Stimulated activated naive CD8-positive, alpha-beta T cell treated with anti-CD3 and anti-CD28 coated beads, Interleukin-15, Interleukin-2, amounts not matched to agents 100 ng/mL and 50 ng/mL, for 24 hours (primary cell): ENCODE results near the gene TMIGD1.
"Not testable (repeated sequence)": the region's sequence is repeated elsewhere in the genome, so short reads cannot be mapped to it uniquely, and the experiment has no call there.

Experiments used
- H3K27ac Mint-ChIP-seq: one replicate; pipeline ENCODE4 v1.8.0; 2021; ENCODE audit warnings: mild to moderate bottlenecking, mixed read lengths
- H3K27me3 Mint-ChIP-seq: one replicate; pipeline ENCODE4 v1.8.0; 2021; ENCODE audit warnings: mixed read lengths
- H3K36me3 Mint-ChIP-seq: one replicate; pipeline ENCODE4 v1.8.0; 2021; ENCODE audit warnings: low read depth, mixed read lengths
- H3K4me1 Mint-ChIP-seq: one replicate; pipeline ENCODE4 v1.8.0; 2021; ENCODE audit warnings: low read depth, mixed read lengths
- H3K4me3 Mint-ChIP-seq: one replicate; pipeline ENCODE4 v1.8.0; 2021; ENCODE audit warnings: mild to moderate bottlenecking, mixed read lengths
- H3K9me3 Mint-ChIP-seq: one replicate; pipeline ENCODE4 v1.8.0; 2021; ENCODE audit warnings: mixed read lengths

Gene TMIGD1

DNA sequence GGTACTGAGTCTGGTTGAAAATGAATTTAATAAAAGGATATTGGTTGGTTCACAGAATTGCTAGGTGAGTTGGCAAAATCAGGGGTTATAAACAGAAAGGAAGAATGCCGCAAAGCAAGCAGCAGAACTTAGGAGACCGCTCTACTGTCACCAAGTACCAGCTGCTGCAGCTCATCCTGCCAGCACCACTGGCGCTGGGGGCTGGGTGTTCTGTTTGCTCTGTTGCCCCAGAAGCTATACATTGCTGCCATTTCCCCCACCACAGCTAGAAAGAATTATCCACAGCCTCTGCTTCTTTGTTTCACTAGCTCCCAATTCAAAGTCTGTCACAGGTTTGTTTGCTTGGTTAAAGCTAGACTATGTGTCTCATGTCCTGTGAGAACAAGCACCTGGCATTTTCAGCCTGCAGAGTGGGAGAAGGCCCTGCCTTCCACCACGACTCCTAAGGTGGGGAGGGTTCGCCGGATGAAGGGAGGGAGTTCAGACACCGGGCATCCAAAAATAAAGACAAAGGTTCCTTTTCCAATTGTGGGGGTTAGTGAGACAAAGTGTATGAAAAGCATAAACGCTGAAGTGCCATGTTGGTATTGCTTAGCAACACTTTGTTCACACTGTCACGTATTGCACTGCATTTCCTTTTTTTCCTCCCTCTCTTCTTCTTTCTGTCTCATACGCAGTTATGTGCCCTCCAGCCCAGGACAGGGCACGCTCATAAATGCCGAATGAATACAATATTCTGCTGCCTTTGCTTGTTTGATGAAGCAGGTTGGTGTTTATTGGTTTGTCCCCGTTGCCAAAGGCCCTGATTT is 35.3 kb upstream of the TMIGD1 start:
- Mint-ChIP-seq H3K9me3 (no peaks in the 10 kb centered on the region), H3K4me1 (peaks cover 78% of the 10 kb centered on the region), H3K27me3 (no peaks in the 10 kb centered on the region), H3K4me3 (no peak overlapping the region), H3K36me3 (no peaks in the 10 kb centered on the region), H3K27ac (no peak overlapping the region)

DNA sequence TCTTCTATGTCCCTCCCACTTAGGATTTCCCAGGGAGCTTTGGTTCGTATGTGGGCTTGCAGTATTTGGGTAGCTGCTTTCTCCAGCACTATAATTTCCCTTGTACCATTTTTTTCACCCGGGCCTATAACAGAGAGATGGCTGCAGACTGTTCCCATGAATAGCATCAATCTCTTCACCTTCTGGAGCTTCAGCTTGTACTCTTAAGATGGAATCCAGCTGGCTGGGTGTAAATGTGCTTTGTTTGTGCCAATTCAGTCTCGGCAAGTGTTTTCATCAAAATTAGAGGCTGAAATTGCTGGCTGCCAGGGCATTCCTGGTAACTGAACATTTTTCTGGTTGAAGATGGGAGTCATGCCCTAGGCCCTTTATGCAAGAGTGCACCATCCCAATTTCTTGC is 32.7 kb upstream of the TMIGD1 start:
- H3K27ac Mint-ChIP-seq: no peak overlapping the region
- H3K27me3 Mint-ChIP-seq: no peaks in the 10 kb centered on the region

DNA sequence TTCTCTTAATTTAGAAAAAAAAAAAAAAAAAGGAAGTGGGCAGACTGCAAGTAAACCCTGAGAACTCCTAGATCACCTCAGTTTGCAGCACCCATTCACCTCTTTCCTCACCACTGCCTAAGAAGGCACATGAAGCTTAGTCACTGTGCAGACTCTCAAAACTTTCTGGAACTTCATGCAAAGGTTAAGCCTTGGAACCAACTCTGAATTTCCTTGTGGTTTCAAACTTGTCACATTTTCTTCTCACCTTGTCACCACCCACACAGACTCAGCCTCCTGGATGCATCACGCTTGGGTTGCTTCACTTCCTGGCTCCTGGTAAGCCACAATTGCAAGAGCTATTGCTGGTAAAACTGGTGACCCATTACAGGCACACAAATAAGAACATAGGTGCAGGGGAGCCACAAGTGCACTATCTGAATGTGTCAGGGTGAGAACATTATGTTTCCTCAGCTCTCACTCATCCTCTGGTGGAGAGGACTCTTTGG is 29.9 kb upstream of the TMIGD1 start:
- Mint-ChIP-seq H3K27me3 (no peaks in the 10 kb centered on the region), H3K4me3 (peak overlapping the region; percentile 58), H3K9me3 (peaks cover 12% of the 10 kb centered on the region), H3K36me3 (peaks cover 4% of the 10 kb centered on the region), H3K27ac (peak overlapping the region; percentile 92), H3K4me1 (peaks cover 44% of the 10 kb centered on the region)

More for the DNA sequence above, 32.7 kb upstream of the TMIGD1 start:
- H3K36me3 Mint-ChIP-seq: no peaks in the 10 kb centered on the region
- peaks cover 3% of the 10 kb centered on the region for H3K9me3 Mint-ChIP-seq
- peaks cover 69% of the 10 kb centered on the region for H3K4me1 Mint-ChIP-seq
- H3K4me3 Mint-ChIP-seq: no peak overlapping the region

DNA sequence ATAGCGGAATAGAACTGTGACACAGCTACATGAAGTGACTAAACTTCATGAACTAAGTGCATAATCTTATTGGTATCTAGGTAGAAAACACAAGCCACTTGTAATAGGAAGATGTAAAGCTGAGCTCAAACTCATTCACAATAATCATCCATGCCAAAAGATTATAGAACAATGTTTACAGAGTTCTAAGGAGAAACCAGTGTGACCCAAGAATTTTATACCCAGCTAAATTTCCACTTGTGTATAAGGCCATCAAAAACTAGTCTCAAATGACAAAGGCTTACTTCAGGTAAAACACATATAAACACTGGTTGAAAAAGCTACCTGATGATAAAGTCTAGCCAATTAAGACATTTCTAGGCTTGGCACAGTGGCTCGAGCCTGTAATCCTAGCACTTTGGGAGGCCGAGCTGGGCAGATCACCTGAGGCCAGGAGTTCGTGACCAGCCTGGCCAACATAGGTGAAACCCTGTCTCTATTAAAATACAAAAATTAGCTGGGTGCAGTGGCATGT is 28.0 kb upstream of the TMIGD1 start:
- no peak overlapping the region for H3K27ac Mint-ChIP-seq

DNA sequence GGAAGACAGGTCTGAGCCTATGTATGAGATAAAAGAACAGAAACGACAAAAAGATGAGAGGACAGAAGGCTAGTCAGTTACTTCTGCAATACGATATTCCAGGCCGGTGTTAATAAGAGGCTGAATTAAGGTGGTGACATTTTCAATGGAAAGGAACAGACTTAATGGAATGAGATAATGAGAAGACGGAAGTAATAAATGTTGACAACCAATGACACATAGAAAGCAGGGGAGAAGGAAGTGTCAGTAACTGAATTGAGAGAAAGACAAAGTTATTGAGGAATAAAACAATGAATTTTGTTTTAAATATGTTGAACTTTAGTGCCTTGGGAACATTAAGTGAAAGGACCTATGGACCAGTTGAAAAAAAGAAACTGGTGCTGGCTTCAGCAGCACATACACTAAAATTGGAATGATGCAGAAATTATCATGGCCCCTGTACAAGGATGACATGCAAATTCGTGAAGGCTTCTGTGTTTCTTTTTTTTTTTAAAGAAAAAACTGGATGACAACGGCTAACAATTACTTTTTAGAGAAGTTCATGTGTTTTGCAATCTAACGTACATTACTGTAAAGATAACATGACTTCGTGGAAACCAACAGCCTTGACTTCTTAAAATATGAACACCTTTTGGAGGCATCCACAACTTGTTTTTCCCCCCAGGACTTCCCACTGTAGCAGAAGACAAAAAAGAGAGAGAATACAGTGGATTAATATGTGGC is 26.4 kb upstream of the TMIGD1 start:
- Mint-ChIP-seq H3K4me1 (peaks cover 28% of the 10 kb centered on the region), H3K27me3 (no peaks in the 10 kb centered on the region), H3K9me3 (peaks cover 12% of the 10 kb centered on the region), H3K4me3 (no peak overlapping the region), H3K27ac (no peak overlapping the region), H3K36me3 (peaks cover 4% of the 10 kb centered on the region)

More for the DNA sequence above, 28.0 kb upstream of the TMIGD1 start:
- Mint-ChIP-seq H3K4me3 (no peak overlapping the region), H3K4me1 (peaks cover 38% of the 10 kb centered on the region), H3K27me3 (no peaks in the 10 kb centered on the region), H3K9me3 (peaks cover 12% of the 10 kb centered on the region), H3K36me3 (peaks cover 4% of the 10 kb centered on the region)

DNA sequence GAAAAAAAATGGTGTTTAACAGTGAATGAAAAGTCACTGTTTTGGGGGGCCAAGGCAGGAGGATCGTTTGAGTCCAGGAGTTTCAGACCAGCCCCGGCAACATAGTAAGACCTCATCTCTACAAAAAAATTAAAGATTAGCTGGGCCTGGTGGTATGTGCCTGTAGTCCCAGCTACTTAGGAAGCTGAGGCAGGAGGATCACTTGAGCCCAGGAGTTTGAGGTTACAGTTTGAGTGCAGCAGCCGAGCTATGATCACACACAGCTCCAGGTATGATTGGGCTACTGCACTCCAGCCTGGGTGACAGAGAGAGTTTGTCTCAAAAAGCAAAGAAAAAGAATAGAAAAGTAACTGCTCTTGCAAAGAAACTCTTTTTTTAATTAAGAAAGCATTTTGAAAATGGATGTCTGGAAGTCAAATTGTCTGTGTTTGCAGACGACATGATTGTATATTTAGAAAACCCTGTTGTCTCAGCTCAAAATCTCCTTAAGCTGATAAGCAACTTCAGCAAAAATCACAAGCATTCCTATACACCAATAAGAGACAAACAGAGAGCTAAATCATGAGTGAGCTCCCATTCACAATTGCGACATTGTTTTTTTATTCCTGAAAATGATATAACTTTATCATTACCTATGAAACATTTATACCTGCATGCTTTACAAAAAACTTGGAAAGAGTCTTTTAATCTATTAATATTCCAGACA is 24.4 kb upstream of the TMIGD1 start:
- no peak overlapping the region for H3K27ac Mint-ChIP-seq
- H3K4me1 Mint-ChIP-seq: peaks cover 19% of the 10 kb centered on the region
- H3K36me3 Mint-ChIP-seq: peaks cover 4% of the 10 kb centered on the region
- no peaks in the 10 kb centered on the region for H3K27me3 Mint-ChIP-seq
- no peak overlapping the region for H3K4me3 Mint-ChIP-seq
- H3K9me3 Mint-ChIP-seq: peaks cover 12% of the 10 kb centered on the region

DNA sequence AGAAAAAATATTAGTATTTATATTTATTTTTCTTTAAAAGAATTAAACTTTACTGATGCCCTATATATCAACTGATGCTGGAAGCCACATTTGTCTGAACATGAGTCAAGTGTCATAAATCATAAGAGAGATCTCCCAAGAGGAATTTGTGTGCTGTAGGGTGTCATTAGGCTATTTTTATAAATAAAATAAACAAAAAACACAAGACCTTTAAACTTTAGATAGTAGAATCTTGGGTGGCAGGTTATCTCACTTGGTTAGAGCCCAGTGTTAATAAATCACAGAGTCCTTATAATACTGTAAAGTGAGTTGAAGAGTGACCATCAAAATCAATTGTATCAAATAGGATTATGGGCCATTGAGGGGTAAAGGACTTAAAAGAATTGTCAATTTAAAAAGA is 23.6 kb upstream of the TMIGD1 start:
- Mint-ChIP-seq H3K27ac (no peak overlapping the region), H3K4me3 (no peak overlapping the region), H3K36me3 (peaks cover 4% of the 10 kb centered on the region), H3K27me3 (no peaks in the 10 kb centered on the region), H3K9me3 (peaks cover 10% of the 10 kb centered on the region), H3K4me1 (peaks cover 13% of the 10 kb centered on the region)

GRCh38 chr17:30354701-30355100 is 20.8 kb upstream of the TMIGD1 start:
- Mint-ChIP-seq H3K4me3 (peak overlapping the region; percentile 25), H3K4me1 (peaks cover 15% of the 10 kb centered on the region)

DNA sequence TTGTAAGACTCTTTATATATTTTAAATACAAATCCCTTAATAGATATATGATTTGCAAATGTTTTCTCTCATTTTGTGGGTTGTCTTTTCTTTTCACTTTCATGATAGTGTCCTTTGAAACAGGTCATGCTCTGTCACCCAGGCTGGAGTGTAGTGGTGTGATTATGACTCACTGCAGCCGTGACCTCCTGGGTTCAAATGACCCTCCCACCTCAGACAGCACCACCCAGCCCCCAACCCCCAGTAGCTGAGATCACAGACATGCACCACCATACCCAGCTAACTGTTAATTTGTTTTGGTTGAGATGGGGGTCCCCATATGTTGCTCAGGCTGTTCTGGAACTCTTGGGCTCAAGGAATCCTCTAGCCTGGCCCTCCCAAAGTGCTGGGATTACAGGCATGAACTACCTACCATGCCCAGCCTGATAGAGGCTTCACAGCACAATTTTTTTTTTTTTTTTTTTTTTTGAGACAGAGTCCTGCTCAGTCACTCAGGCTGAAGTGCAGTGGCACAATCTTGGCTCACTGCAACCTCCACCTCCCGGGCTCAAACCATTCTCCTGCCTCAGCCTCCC is 18.5 kb upstream of the TMIGD1 start:
- Mint-ChIP-seq H3K9me3 (no peaks in the 10 kb centered on the region), H3K4me3 (no peak overlapping the region), H3K36me3 (no peaks in the 10 kb centered on the region), H3K4me1 (peaks cover 15% of the 10 kb centered on the region), H3K27ac (no peak overlapping the region), H3K27me3 (no peaks in the 10 kb centered on the region)

More at GRCh38 chr17:30354701-30355100, 20.8 kb upstream of the TMIGD1 start:
- H3K36me3 Mint-ChIP-seq: no peaks in the 10 kb centered on the region
- H3K27me3 Mint-ChIP-seq: no peaks in the 10 kb centered on the region
- H3K9me3 Mint-ChIP-seq: no peaks in the 10 kb centered on the region
- H3K27ac Mint-ChIP-seq: no peak overlapping the region

- H3K4me1 Mint-ChIP-seq: peaks cover 15% of the 10 kb centered on the region
- no peak overlapping the region for H3K27ac Mint-ChIP-seq
- no peaks in the 10 kb centered on the region for H3K36me3 Mint-ChIP-seq
- no peak overlapping the region for H3K4me3 Mint-ChIP-seq
- no peaks in the 10 kb centered on the region for H3K9me3 Mint-ChIP-seq
- no peaks in the 10 kb centered on the region for H3K27me3 Mint-ChIP-seq
Measured at GRCh38 chr17:30351735-30352134, 17.9 kb upstream of the TMIGD1 start.

- H3K27ac Mint-ChIP-seq, H3K4me3 Mint-ChIP-seq, H3K27me3 Mint-ChIP-seq, H3K36me3 Mint-ChIP-seq, H3K9me3 Mint-ChIP-seq: not testable (repeated sequence)
- peaks cover 17% of the 10 kb centered on the region for H3K4me1 Mint-ChIP-seq
Measured at GRCh38 chr17:30351263-30351662, 17.4 kb upstream of the TMIGD1 start.

DNA sequence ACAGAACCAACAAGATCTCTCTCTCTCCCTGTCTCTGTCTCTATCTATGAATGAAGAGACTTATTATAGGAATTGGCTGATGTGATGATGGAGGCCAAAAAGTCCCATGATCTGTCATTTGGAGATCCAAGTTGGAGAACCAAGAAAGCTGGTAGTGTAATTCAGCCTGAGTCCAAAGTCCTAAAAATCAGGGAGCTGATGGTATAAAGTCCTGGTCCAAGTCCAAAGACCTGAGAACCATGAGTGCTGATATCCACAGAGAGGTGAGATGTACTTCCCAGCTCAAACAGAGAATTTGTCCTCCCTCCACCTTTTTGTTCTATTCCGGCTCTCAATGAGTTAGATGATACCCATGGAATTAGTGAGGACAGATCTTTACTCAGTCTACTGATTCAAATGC is 15.4 kb upstream of the TMIGD1 start:
- no peaks in the 10 kb centered on the region for H3K36me3 Mint-ChIP-seq
- H3K4me1 Mint-ChIP-seq: peaks cover 19% of the 10 kb centered on the region
- no peaks in the 10 kb centered on the region for H3K27me3 Mint-ChIP-seq
- no peak overlapping the region for H3K4me3 Mint-ChIP-seq
- no peak overlapping the region for H3K27ac Mint-ChIP-seq
- H3K9me3 Mint-ChIP-seq: no peaks in the 10 kb centered on the region

DNA sequence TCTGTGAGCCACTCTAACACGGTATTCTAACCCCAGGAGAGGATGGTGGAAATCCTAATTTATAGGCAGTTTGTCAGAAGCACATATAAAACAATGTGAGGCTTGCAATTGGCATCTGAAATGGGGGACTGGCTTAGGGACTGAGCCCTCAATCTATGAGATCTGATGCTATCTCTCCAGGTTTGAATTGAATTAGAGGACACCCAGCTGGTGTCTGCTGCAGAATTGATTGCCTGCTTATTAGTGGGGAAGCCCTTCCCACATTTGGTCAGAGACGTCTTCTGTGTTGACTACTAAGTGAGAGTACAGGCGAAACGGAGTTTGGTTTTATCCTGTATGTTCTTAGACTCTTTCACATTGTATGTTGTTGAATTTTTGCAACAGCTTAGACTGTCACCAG is 13.6 kb upstream of the TMIGD1 start:
- peaks cover 19% of the 10 kb centered on the region for H3K4me1 Mint-ChIP-seq
- no peaks in the 10 kb centered on the region for H3K36me3 Mint-ChIP-seq
- no peak overlapping the region for H3K27ac Mint-ChIP-seq
- H3K27me3 Mint-ChIP-seq: no peaks in the 10 kb centered on the region
- H3K9me3 Mint-ChIP-seq: no peaks in the 10 kb centered on the region
- H3K4me3 Mint-ChIP-seq: no peak overlapping the region

GRCh38 chr17:30346221-30346795 is 12.5 kb upstream of the TMIGD1 start:
- Mint-ChIP-seq H3K27me3 (no peaks in the 10 kb centered on the region), H3K9me3 (no peaks in the 10 kb centered on the region), H3K27ac (peak overlapping the region; percentile 31), H3K36me3 (no peaks in the 10 kb centered on the region), H3K4me3 (no peak overlapping the region), H3K4me1 (peaks cover 15% of the 10 kb centered on the region)
